Immature natural killer cell (primary cell): ENCODE results near the gene MTG2. TPM values are rescaled to one million over a fixed set of nuclear protein-coding genes. Genes with fewer than 3 reads are reported as not detected.

Source experiments
- DNase-seq, 3 donors: peaks; one replicate each; pipeline ENCODE4 v3.0.0; 2022; ENCODE audit warnings: mixed read lengths in 1 of 3
- H3K27ac Mint-ChIP-seq, 6 donors: one replicate each; pipeline ENCODE4 v1.8.0; 2020; ENCODE audit warnings: mixed read lengths in 6 of 6, mild to moderate bottlenecking in 5 of 6, inconsistent platforms in 4 of 6, moderate library complexity in 3 of 6
- H3K27me3 Mint-ChIP-seq, 3 donors: one replicate each; pipeline ENCODE4 v1.8.0; 2020 to 2021; ENCODE audit warnings: low read depth in 3 of 3, mild to moderate bottlenecking in 3 of 3, mixed read lengths in 3 of 3, moderate library complexity in 3 of 3, inconsistent platforms in 1 of 3
- H3K36me3 Mint-ChIP-seq, 3 donors: one replicate each; pipeline ENCODE4 v1.8.0; 2020; ENCODE audit warnings: mixed read lengths in 3 of 3, inconsistent platforms in 2 of 3, mild to moderate bottlenecking in 2 of 3
- H3K4me1 Mint-ChIP-seq, 2 donors: one replicate each; pipeline ENCODE4 v1.8.0; 2020; ENCODE audit warnings: inconsistent platforms in 2 of 2, mild to moderate bottlenecking in 2 of 2, mixed read lengths in 2 of 2, moderate library complexity in 1 of 2
- H3K4me3 Mint-ChIP-seq, 5 donors: one replicate each; pipeline ENCODE4 v1.8.0; 2020; ENCODE audit warnings: mild to moderate bottlenecking in 5 of 5, mixed read lengths in 5 of 5, inconsistent platforms in 3 of 5, moderate library complexity in 3 of 5
- H3K9me3 Mint-ChIP-seq, 6 donors: one replicate each; pipeline ENCODE4 v1.8.0; 2020; ENCODE audit warnings: mild to moderate bottlenecking in 6 of 6, mixed read lengths in 6 of 6, inconsistent platforms in 4 of 6, moderate library complexity in 3 of 6
- polyA plus RNA-seq, 3 donors: library from polyadenylated mRNA; unstranded; fragments of 300-500 nt; fragmentation: Illumina TruSeq; gene quantifications; one replicate each; pipeline ENCODE4 v1.2.3, GENCODE V29; 2021

MTG2 gene
- polyA plus RNA-seq, 3 donors from 2014 or later, result 14.5 to 19.6 (median 15.3) TPM

DNA sequence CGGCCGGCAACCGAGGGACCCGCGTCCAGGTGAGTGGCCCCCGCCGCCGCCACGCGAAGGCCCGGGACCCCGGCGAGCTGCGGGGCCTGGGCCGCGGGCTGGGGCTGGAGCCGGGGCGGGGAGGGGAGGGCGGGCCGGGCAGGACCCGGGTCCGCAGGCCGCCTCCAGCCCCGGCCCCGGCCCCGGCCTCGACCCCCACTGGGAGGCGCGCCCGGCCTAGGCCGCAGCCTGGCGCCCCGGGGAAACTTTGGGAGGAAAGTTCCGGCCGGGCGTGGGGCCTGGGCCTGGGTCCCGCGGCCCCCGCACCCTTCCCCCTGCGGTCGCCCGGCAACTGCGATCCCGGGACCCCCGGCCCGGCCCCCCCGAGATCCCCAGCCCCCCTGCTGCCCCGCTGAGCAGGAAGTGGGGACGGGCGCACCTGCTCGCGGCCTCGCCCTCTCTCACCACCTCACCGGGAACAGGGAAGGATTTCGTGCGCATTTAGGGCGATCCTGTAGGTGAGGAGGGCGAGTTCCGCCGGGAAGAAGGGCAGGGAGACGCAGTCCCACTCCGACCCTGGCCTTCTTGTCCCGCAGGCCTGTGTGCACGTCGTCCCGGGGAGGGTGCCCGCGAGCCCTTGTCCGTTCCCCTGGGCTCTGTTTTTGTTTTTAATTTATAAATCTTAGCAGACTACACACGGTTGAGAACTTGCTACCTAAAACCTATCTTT is 55.9 kb downstream of the MTG2 start:
- peak overlapping the region; percentile 84 to 89 (median 88) for H3K4me3 Mint-ChIP-seq
- no peak for DNase-seq
- peaks cover 0 to 2% (median 2%) of the 10 kb centered on the region in 3 donors for H3K27me3 Mint-ChIP-seq
- H3K36me3 Mint-ChIP-seq, result peaks cover 0 to 4% (median 0%) of the 10 kb centered on the region in 3 donors
- H3K9me3 Mint-ChIP-seq, result no peaks in the 10 kb centered on the region
- H3K4me1 Mint-ChIP-seq, result peaks cover 45 to 50% of the 10 kb centered on the region in 2 donors
- peak overlapping the region; percentile 70 to 91 (median 87) for H3K27ac Mint-ChIP-seq

DNA sequence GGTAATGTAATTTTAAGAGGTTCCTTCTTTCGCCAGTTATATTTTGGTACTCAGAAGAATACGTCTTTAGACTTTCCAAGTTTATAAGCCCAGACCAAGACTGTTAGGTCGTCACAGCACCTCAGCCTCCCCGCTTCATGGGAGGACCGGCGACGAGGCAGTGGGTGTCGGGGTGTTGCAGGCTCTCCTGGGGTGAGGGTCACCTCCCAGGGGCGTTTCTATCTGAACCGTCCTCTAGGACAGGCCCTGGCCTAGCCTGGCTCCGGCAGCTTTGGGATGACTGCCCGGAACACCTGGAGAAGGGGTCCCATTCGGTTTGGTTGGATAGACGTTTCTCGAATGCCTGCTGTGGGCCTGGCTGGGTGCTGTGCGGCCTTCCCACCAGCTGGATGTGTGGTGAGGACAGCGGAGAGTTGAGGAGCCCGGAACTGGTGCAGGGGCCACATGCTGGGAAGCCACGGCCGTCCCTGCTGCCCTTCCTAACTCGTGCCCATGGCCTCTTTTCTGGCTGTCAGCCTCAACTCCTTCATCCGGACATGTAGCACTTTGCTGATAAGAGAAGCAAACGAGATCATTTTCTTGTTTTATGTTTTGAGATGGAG is 56.6 kb downstream of the MTG2 start:
- Mint-ChIP-seq H3K27me3 (peaks cover 0 to 4% (median 2%) of the 10 kb centered on the region in 3 donors), H3K4me3 (peak overlapping the region; percentile 84 to 89 (median 88)), H3K36me3 (peaks cover 0 to 4% (median 0%) of the 10 kb centered on the region in 3 donors), H3K4me1 (peaks cover 52 to 57% of the 10 kb centered on the region in 2 donors), H3K27ac (peak overlapping the region; percentile 70 to 91 (median 87)), H3K9me3 (no peaks in the 10 kb centered on the region)
- DNase-seq, result no peak

DNA sequence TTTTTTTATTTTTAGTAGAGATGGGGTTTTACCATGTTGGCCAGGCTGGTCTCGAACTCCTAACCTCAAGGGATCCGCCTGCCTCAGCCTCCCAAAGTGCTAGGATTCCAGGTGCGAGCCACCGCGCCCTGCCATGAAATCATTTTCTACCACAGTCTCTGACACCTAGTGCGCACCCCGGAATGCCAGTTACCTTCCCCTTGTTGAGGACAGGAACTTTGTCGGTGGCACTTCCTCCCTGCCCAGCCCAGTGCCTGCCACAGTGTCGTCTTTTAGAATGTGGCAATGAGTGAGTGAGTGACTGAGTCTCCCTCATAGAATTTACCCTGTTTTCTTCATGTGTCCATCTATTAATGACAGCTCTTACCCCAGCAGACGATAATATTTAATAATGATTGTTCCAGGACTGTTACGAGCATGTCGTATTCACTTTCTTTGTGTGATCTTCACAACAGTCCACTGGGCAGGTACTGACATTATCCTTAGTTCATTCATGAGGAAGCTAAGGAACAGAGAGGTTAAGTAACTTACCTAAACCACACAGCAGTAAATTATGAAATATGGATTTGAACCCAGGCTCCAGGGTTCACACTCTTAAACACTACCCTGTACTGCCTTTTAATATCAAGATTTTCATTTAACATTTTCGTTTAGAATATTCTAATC is 57.3 kb downstream of the MTG2 start:
- no peak for DNase-seq
- Mint-ChIP-seq H3K27ac (peak overlapping the region; percentile 4 to 88 (median 76)), H3K4me1 (peaks cover 60 to 65% of the 10 kb centered on the region in 2 donors), H3K27me3 (peaks cover 0 to 11% (median 0%) of the 10 kb centered on the region in 3 donors), H3K4me3 (peak overlapping the region; percentile 84 to 89 (median 88)), H3K36me3 (peaks cover 0 to 4% (median 0%) of the 10 kb centered on the region in 3 donors), H3K9me3 (no peaks in the 10 kb centered on the region)

DNA sequence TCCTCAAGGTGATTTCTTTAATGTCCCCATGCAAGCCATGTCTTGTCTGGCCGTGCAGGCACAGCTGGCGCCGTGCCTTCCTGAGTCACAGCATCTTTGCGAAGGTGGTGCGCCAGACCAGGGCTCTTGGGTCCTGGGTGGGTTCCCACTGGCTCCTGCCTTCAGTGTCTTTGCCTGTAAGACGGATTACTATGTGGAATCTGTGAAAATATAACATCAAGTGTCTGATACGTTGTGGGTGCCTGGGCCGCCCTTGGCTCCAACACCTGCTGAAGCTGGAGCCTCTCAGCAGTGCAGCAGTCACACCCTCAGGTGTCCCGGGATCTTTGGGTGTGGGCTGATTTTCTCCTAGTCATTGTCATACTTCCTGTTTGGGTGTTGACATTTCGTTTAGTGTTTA is 58.7 kb downstream of the MTG2 start:
- Mint-ChIP-seq H3K27ac (peak overlapping the region in 3 of 6 donors; percentile 22 to 55 (median 31)), H3K4me1 (peaks cover 72 to 78% of the 10 kb centered on the region in 2 donors), H3K36me3 (peaks cover 0 to 4% (median 0%) of the 10 kb centered on the region in 3 donors), H3K4me3 (peak overlapping the region in 4 of 5 donors; percentile 13 to 57 (median 32)), H3K9me3 (no peaks in the 10 kb centered on the region), H3K27me3 (peaks cover 0 to 11% (median 0%) of the 10 kb centered on the region in 3 donors)
- no peak for DNase-seq

DNA sequence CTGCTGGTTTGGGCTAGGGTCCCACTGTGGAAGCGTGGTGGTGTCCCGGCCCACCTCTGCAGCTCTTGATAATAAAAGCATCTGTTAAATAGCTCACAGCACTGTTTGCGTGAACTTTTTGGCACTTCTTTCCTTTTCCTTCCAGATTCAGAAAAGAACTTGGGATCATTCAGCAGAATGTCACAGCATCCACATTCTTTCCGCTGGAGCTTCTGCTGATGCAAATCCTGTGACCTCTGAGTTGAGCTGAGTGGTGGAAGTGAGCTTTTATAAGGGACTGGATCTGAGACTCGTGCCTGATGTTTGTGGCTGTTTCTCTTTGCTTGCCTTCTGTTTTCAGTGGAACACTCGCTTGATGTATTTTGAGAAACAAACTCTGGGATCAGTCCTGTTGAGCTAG is 59.3 kb downstream of the MTG2 start:
- Mint-ChIP-seq H3K9me3 (no peaks in the 10 kb centered on the region), H3K27ac (peak overlapping the region in 5 of 6 donors; percentile 35 to 83 (median 72)), H3K4me1 (peaks cover 79 to 85% of the 10 kb centered on the region in 2 donors), H3K36me3 (peaks cover 0 to 4% (median 0%) of the 10 kb centered on the region in 3 donors), H3K27me3 (peaks cover 0 to 11% (median 0%) of the 10 kb centered on the region in 3 donors), H3K4me3 (peak overlapping the region in 3 of 5 donors; percentile 15 to 45 (median 21))
- no peak for DNase-seq

DNA sequence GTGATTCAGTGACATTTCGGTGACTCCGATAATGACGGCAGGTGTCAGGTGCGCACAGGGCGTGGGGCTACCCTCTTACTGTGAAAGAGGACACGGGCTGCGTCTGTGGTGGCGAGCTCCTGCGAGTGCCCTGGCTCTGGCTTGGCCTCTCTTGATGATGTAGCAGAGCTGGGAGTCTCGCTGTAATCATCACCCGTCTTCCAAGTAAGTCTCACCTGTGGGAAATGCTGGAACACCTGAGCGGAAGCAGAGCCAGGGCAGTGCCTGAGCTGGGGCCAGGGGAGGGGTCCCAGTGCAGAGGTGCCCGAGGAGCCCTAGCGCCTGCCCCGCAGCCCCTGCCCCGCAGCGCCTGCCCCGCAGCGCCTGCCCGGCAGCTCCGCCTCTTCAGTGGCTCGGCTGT is 60.3 kb downstream of the MTG2 start:
- H3K27ac Mint-ChIP-seq, result peak overlapping the region; percentile 12 to 83 (median 56)
- H3K27me3 Mint-ChIP-seq, result peaks cover 0 to 10% (median 0%) of the 10 kb centered on the region in 3 donors
- DNase-seq, result no peak
- no peaks in the 10 kb centered on the region for H3K9me3 Mint-ChIP-seq
- peaks cover 0 to 4% (median 0%) of the 10 kb centered on the region in 3 donors for H3K36me3 Mint-ChIP-seq
- H3K4me1 Mint-ChIP-seq, result peaks cover 76 to 84% of the 10 kb centered on the region in 2 donors
- H3K4me3 Mint-ChIP-seq, result peak overlapping the region in 1 of 5 donors; percentile 41

DNA sequence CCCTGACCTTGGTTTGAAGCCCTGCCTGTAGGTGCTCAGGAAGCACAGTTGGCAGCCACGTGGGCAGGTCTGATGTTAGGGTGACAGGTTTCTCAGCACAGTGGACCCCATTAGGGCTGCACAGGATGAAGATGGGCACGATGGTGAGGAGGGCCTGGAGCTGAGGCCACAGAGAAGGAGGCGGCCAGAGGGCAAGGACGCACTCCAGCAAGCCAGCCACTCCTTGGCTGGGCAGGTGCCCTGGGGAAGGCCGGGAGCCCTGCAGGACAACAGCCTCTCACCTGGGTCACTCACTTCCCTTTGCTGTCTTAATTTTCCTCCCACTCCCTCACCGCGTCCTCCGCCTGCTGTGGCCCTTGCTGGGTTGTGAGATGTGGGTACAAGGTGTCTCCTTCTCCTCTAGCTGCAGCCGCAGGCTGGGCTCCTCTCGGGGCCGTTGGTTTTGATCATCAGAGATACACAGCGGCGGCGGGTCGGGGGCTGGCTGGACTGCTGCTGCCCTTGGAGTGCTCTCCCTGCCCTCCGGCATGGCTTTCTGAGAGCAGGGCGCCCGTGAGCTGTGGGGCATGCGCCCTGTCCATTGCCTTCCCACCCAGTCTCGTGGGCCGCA is 61.2 kb downstream of the MTG2 start:
- Mint-ChIP-seq H3K4me3 (peak overlapping the region; percentile 72 to 81 (median 77)), H3K36me3 (peaks cover 0 to 4% (median 0%) of the 10 kb centered on the region in 3 donors), H3K4me1 (peaks cover 78 to 86% of the 10 kb centered on the region in 2 donors), H3K27ac (peak overlapping the region; percentile 70 to 94 (median 81)), H3K27me3 (peaks cover 0 to 9% (median 0%) of the 10 kb centered on the region in 3 donors), H3K9me3 (no peaks in the 10 kb centered on the region)
- DNase-seq, result peak in 1 of 3 donors; percentile 33

DNA sequence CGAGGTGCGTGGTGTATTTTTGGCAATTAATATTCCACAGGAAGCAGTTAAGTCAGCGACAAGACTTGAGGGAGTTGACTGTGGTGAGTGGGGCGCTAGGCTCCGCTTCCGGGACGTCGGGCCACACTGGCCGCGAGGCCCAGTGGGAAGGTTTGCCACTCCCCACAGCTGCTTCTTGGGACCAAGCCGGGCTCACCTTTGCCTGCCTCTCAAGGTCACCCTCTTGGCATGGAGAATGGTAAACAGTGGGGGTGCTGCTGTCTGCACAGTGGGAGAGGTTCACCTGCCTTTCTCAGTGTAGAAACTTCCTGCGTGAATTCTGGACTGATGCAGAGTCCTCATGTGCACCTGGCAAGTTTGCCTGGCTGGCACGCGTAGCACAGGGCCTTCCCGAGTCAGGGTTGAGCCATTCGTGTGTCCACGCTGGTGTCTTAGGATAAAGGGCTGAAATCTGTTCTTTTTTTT is 61.8 kb downstream of the MTG2 start:
- Mint-ChIP-seq H3K9me3 (no peaks in the 10 kb centered on the region), H3K4me1 (peaks cover 75 to 79% of the 10 kb centered on the region in 2 donors), H3K27ac (peak overlapping the region; percentile 70 to 94 (median 81)), H3K36me3 (peaks cover 0 to 4% (median 0%) of the 10 kb centered on the region in 3 donors), H3K4me3 (peak overlapping the region; percentile 72 to 81 (median 77)), H3K27me3 (peaks cover 0 to 9% (median 0%) of the 10 kb centered on the region in 3 donors)
- peak; percentile 43 to 55 (median 51) for DNase-seq

DNA sequence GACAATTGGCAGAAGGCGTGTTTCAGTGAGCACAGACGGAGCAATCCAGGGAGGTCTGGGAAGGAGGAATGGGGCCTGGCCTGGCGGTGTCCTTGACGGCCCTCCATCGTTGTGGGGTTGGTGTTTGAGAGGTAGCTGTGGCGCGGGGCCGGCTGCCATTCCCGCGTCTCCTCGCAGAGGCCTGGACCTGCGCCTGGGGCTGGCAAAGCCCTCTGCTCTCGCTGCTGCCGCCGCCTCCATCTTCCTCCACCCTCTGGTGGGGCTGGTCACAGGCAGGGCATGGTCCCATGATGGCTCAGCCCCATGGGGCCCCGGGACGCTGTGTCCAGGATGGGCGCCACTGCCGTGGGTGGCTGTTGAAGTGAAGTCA is 63.1 kb downstream of the MTG2 start:
- DNase-seq, result no peak
- peak overlapping the region; percentile 67 to 94 (median 78) for H3K27ac Mint-ChIP-seq
- H3K9me3 Mint-ChIP-seq, result no peaks in the 10 kb centered on the region
- peaks cover 72 to 76% of the 10 kb centered on the region in 2 donors for H3K4me1 Mint-ChIP-seq
- peak overlapping the region; percentile 53 to 76 (median 63) for H3K4me3 Mint-ChIP-seq
- peaks cover 0 to 9% (median 0%) of the 10 kb centered on the region in 3 donors for H3K27me3 Mint-ChIP-seq
- no peaks in the 10 kb centered on the region for H3K36me3 Mint-ChIP-seq

DNA sequence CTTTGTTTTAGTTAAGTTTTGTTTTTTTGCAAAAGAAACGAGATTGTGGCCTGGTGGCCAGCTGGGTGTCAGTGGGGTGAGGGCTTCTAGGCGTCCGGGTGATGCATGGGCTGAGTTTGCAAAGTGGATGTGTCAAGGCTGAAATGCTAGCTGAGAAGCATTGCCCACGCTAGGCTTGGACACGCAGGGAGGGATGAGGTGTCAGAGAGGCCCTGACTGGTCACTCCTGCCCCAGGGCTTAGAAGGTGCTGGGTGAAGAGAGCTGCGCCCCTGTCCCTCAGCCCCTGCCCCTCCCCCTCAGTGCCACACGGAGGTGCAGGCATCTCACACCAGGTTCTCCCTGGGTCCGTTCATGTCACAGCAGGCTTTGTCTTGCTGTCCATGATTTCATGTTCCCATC is 63.6 kb downstream of the MTG2 start:
- H3K27ac Mint-ChIP-seq, result peak overlapping the region in 5 of 6 donors; percentile 70 to 85 (median 74)

DNA sequence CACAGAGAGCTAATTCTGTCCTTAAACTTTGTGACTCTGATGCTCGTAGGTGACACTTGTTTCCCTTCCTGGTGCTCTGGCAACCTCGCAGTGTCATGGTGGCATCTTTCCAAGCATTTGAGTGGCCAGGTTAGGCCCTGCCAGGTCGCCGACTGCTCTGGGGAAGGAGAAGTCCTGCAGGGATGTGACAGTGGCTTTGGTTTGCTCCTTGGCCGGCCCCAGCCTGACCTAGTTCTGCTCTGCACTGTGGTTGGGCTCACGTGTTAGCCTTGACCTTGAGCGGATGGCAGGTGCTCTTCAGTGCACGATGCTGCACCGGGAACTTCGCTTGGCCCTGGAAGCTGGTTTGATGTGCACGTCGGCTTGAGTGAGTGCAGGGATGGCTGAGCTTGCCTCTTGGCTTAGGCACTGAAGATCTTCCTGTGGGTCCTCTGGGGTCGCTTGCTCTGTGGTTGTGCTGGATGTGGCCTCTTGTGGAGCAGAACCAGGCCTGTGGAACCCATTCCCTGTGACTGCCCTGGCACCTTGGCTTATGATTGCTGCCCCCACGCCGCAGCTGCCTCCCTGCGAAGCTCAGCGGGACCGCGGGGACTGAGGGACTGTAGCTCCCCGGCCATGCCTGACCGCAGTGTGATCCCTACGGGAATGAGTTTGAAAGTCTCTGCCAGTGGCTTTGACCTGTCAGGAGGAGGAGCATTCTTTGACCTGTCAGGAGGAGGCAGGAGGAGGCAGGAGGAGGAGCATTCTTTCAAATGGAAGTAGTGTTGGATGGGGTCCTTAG is 64.2 kb downstream of the MTG2 start:
- Mint-ChIP-seq H3K4me3 (peak overlapping the region; percentile 60 to 72 (median 64)), H3K27me3 (peaks cover 0 to 9% (median 0%) of the 10 kb centered on the region in 3 donors), H3K4me1 (peaks cover 67 to 69% of the 10 kb centered on the region in 2 donors), H3K9me3 (no peaks in the 10 kb centered on the region), H3K36me3 (no peaks in the 10 kb centered on the region), H3K27ac (peak overlapping the region in 4 of 6 donors; percentile 49 to 85 (median 72))
- no peak for DNase-seq

More for the DNA sequence above, 63.6 kb downstream of the MTG2 start:
- Mint-ChIP-seq H3K36me3 (no peaks in the 10 kb centered on the region), H3K27me3 (peaks cover 0 to 9% (median 0%) of the 10 kb centered on the region in 3 donors), H3K9me3 (no peaks in the 10 kb centered on the region), H3K4me3 (peak overlapping the region; percentile 60 to 72 (median 64)), H3K4me1 (peaks cover 69 to 73% of the 10 kb centered on the region in 2 donors)
- DNase-seq, result no peak

DNA sequence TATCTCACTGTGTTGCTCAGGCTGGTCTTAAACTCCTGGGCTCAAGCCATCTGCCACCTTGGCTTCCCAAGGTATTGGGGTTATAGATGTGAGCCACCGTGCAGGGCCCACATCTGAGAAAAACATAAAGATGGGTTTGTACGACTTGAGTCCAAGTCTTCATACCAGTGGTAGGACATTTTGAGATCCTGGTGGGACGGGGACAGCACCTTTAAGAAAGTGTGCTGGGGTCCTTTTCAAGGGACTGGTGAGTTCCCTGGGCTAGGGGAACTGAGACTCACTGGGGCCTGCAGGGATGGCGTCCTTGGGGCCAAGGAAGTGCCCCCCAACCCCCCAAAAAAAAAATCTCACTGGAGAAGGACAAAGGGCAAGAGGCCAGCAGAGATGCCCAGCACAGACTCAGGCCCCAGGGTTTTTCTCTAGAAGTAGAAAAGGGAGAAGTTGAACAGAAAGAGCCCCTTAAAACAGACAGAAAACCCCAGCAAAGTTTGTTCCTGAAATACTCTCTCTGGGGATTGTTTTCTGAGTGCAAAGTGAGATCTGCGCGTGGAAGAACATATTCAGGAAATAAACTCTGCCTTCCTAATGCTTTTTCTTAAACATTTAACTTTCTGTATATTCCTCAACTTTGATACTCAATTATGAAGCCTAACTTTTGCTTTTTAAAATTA is 66.2 kb downstream of the MTG2 start:
- Mint-ChIP-seq H3K4me1 (peaks cover 67 to 70% of the 10 kb centered on the region in 2 donors), H3K36me3 (peaks cover 0 to 4% (median 0%) of the 10 kb centered on the region in 3 donors), H3K9me3 (no peaks in the 10 kb centered on the region), H3K27me3 (peaks cover 0 to 9% (median 0%) of the 10 kb centered on the region in 3 donors), H3K4me3 (no peak overlapping the region), H3K27ac (peak overlapping the region in 1 of 6 donors; percentile 30)
- DNase-seq, result no peak
